ENCODE data around the gene MRPL18. TPM values are rescaled to one million over a fixed set of nuclear protein-coding genes. Genes with fewer than 3 reads are reported as not detected.

The MRPL18 gene
- total RNA-seq, 1 experiment from 2014 or later = 71.1 TPM

- no peak overlapping the region for H3K4me3 ChIP-seq (ENCODE audit: low read depth, low read length)
- POLR2A ChIA-PET = interaction anchor here (1.6 kb wide), 1 partner anchor 43 kb away, joined by 4 read pairs; the partner anchor contains the start of genes MRPL18 and TCP1
- peak in 1 of 2 experiments; percentile 7 for DNase-seq
- Mint-ChIP-seq H3K9me3 (ENCODE audit: unreplicated experiment) (no peaks in the 10 kb centered on the region), H3K27ac (ENCODE audit: unreplicated experiment) (no peak overlapping the region), H3K36me3 (ENCODE audit: insufficient read depth, unreplicated experiment) (no peaks in the 10 kb centered on the region), H3K4me3 (ENCODE audit: unreplicated experiment) (no peak overlapping the region), H3K4me1 (ENCODE audit: low read depth, unreplicated experiment) (peaks cover 3% of the 10 kb centered on the region), H3K27me3 (ENCODE audit: insufficient read depth, unreplicated experiment) (peaks cover 4% of the 10 kb centered on the region)
- no peaks in the 10 kb centered on the region for H3K9me3 ChIP-seq
- intact Hi-C loops (cut with micrococcal nuclease; ENCODE audit: unreplicated experiment) = no loop called here
- no peaks in the 10 kb centered on the region for H3K36me3 ChIP-seq (ENCODE audit: control insufficient read depth, insufficient read depth, low read length)
- no peaks in the 10 kb centered on the region for H3K27me3 ChIP-seq (replicated peaks; ENCODE audit: control insufficient read depth, insufficient read depth, low read length)
- no TSS peak for BruUV-seq (replicated peaks)
- CTCF ChIA-PET = no interaction called here
- TF ChIP-seq CTCF (IDR thresholded peaks at IDR 0.05; ENCODE audit: insufficient read depth in 1 of 2, low read depth in 1 of 2, low read length in 1 of 2, severe bottlenecking in 1 of 2, unreplicated experiment in 1 of 2) = no peak
- H3K4me1 ChIP-seq = no peaks in the 10 kb centered on the region
Measured at GRCh38 chr6:159832946-159833345, 42.7 kb downstream of the MRPL18 start.

GRCh38 chr6:159833556-159833955, 43.3 kb downstream of the MRPL18 start:
- no peak overlapping the region for H3K4me3 ChIP-seq (ENCODE audit: low read depth, low read length)
- no peak for DNase-seq
- no peak for TF ChIP-seq CTCF (IDR thresholded peaks at IDR 0.05; ENCODE audit: insufficient read depth in 1 of 2, low read depth in 1 of 2, low read length in 1 of 2, severe bottlenecking in 1 of 2, unreplicated experiment in 1 of 2)
- H3K27ac Mint-ChIP-seq (ENCODE audit: unreplicated experiment) = no peak overlapping the region
- H3K9me3 Mint-ChIP-seq (ENCODE audit: unreplicated experiment) = no peaks in the 10 kb centered on the region
- H3K36me3 Mint-ChIP-seq (ENCODE audit: insufficient read depth, unreplicated experiment) = no peaks in the 10 kb centered on the region
- peaks cover 7% of the 10 kb centered on the region for H3K4me1 Mint-ChIP-seq (ENCODE audit: low read depth, unreplicated experiment)
- no peaks in the 10 kb centered on the region for H3K4me1 ChIP-seq
- ChIA-PET CTCF (no interaction called here), POLR2A (interaction anchor here (1.6 kb wide), 1 partner anchor 44 kb away, joined by 4 read pairs; the partner anchor contains the start of genes MRPL18 and TCP1)
- H3K4me3 Mint-ChIP-seq (ENCODE audit: unreplicated experiment) = no peak overlapping the region
- H3K9me3 ChIP-seq = no peaks in the 10 kb centered on the region
- intact Hi-C loops (cut with micrococcal nuclease; ENCODE audit: unreplicated experiment) = no loop called here
- no TSS peak for BruUV-seq (replicated peaks)
- no peaks in the 10 kb centered on the region for H3K36me3 ChIP-seq (ENCODE audit: control insufficient read depth, insufficient read depth, low read length)
- no peaks in the 10 kb centered on the region for H3K27me3 ChIP-seq (replicated peaks; ENCODE audit: control insufficient read depth, insufficient read depth, low read length)
- H3K27me3 Mint-ChIP-seq (ENCODE audit: insufficient read depth, unreplicated experiment) = peaks cover 4% of the 10 kb centered on the region

GRCh38 chr6:159833997-159834603, 43.8 kb downstream of the MRPL18 start:
- DNase-seq = no peak
- no peaks in the 10 kb centered on the region for H3K9me3 Mint-ChIP-seq (ENCODE audit: unreplicated experiment)
- H3K4me1 Mint-ChIP-seq (ENCODE audit: low read depth, unreplicated experiment) = peaks cover 7% of the 10 kb centered on the region
- H3K4me3 ChIP-seq (ENCODE audit: low read depth, low read length) = no peak overlapping the region
- H3K4me1 ChIP-seq = no peaks in the 10 kb centered on the region
- H3K36me3 Mint-ChIP-seq (ENCODE audit: insufficient read depth, unreplicated experiment) = no peaks in the 10 kb centered on the region
- H3K4me3 Mint-ChIP-seq (ENCODE audit: unreplicated experiment) = no peak overlapping the region
- H3K27ac Mint-ChIP-seq (ENCODE audit: unreplicated experiment) = no peak overlapping the region
- POLR2A ChIA-PET = no interaction called here
- no peak for TF ChIP-seq CTCF (IDR thresholded peaks at IDR 0.05; ENCODE audit: insufficient read depth in 1 of 2, low read depth in 1 of 2, low read length in 1 of 2, severe bottlenecking in 1 of 2, unreplicated experiment in 1 of 2)
- no TSS peak for BruUV-seq (replicated peaks)
- peaks cover 4% of the 10 kb centered on the region for H3K27me3 Mint-ChIP-seq (ENCODE audit: insufficient read depth, unreplicated experiment)
- intact Hi-C loops (cut with micrococcal nuclease; ENCODE audit: unreplicated experiment) = no loop called here
- CTCF ChIA-PET = no interaction called here
- H3K9me3 ChIP-seq = no peaks in the 10 kb centered on the region
- no peaks in the 10 kb centered on the region for H3K36me3 ChIP-seq (ENCODE audit: control insufficient read depth, insufficient read depth, low read length)
- no peaks in the 10 kb centered on the region for H3K27me3 ChIP-seq (replicated peaks; ENCODE audit: control insufficient read depth, insufficient read depth, low read length)
